Endodermal cell (in vitro differentiated cells): ENCODE data around the gene ECHS1. TPM values are rescaled to one million over a fixed set of nuclear protein-coding genes. Genes with fewer than 3 reads are reported as not detected.

Experiments used
- DNase-seq: peaks from one replicate; pipeline ENCODE4 v3.0.0-alpha.2; 2017
- H3K27ac ChIP-seq: 2 replicates; pipeline ENCODE4 v1.5.1; 2013; ENCODE audit warnings: mild to moderate bottlenecking, low read depth, low read length, moderate library complexity
- H3K27me3 ChIP-seq: 2 replicates; pipeline ENCODE4 v1.6.1; 2013; ENCODE audit warnings: mild to moderate bottlenecking, low read length, moderate library complexity; ENCODE audit not compliant: insufficient read depth, control insufficient read depth, poor library complexity, severe bottlenecking
- H3K36me3 ChIP-seq: 2 replicates; pipeline ENCODE4 v1.7.0; 2013; ENCODE audit warnings: mild to moderate bottlenecking, low read length, moderate library complexity; ENCODE audit not compliant: control insufficient read depth, insufficient read depth
- H3K4me1 ChIP-seq: one replicate; pipeline ENCODE4 v1.7.0; 2013; ENCODE audit warnings: low read length; ENCODE audit not compliant: control insufficient read depth, insufficient read depth
- H3K4me3 ChIP-seq: 2 replicates; pipeline ENCODE4 v1.5.1; 2013; ENCODE audit warnings: mild to moderate bottlenecking, low read length, moderate library complexity
- H3K9ac ChIP-seq: 2 replicates; pipeline ENCODE4 v1.6.1; 2013; ENCODE audit warnings: mild to moderate bottlenecking, low read length, moderate library complexity; ENCODE audit not compliant: poor library complexity, severe bottlenecking; ENCODE audit errors: extremely low read depth
- H3K9me3 ChIP-seq: 2 replicates; pipeline ENCODE4 v1.6.1; 2013; ENCODE audit warnings: mild to moderate bottlenecking, low read length, moderate library complexity; ENCODE audit not compliant: control insufficient read depth
- H3K27ac Mint-ChIP-seq: 2 replicates; pipeline ENCODE4 v1.8.0; 2020; ENCODE audit warnings: mixed read lengths
- H3K27me3 Mint-ChIP-seq: 2 replicates; pipeline ENCODE4 v1.8.0; 2021; ENCODE audit warnings: mild to moderate bottlenecking, mixed read lengths; ENCODE audit not compliant: insufficient read depth
- H3K36me3 Mint-ChIP-seq: 2 replicates; pipeline ENCODE4 v1.8.0; 2020; ENCODE audit warnings: low read depth, mixed read lengths
- H3K4me1 Mint-ChIP-seq: 2 replicates; pipeline ENCODE4 v1.8.0; 2020; ENCODE audit warnings: mixed read lengths
- H3K4me3 Mint-ChIP-seq: 2 replicates; pipeline ENCODE4 v1.8.0; 2020; ENCODE audit warnings: mild to moderate bottlenecking, moderate library complexity, mixed read lengths
- H3K9me3 Mint-ChIP-seq: 2 replicates; pipeline ENCODE4 v1.8.0; 2020; ENCODE audit warnings: mild to moderate bottlenecking, mixed read lengths
- WGBS, 2 experiments: methylation state at CpG; one replicate each; pipeline versions ENCODE4 v1.1.5 to v1.1.7; 2013; ENCODE audit warnings: missing lambda C conversion rate in 2 of 2, mixed read lengths in 1 of 2; ENCODE audit not compliant: insufficient coverage in 1 of 2, insufficient read length in 1 of 2; 5-methylcytosine and 5-hydroxymethylcytosine counted together
- total RNA-seq, 2 donors: library from RNA; stranded (reverse); fragmentation: NEBNext Ultra II Directional in 1 of 2; extraction: Animal tissue kit (Norgen Biotek cat#: 25700) in 1 of 2; gene quantifications; 2 replicates in 1 of 2; 3 replicates in 1 of 2; pipeline ENCODE4 v1.2.1, GENCODE V29; 2021
- TF ChIP-seq, protein P1 (sequence below): fragments of 200-600 bp; sonication (generic); conservative IDR thresholded peaks from 2 replicates; pipeline ENCODE4 v1.5.0; 2021; ENCODE audit warnings: antibody characterized with exemption, mild to moderate bottlenecking

Gene ECHS1
- total RNA-seq, 2 donors from 2014 or later: 92.3 to 102 TPM

DNA sequence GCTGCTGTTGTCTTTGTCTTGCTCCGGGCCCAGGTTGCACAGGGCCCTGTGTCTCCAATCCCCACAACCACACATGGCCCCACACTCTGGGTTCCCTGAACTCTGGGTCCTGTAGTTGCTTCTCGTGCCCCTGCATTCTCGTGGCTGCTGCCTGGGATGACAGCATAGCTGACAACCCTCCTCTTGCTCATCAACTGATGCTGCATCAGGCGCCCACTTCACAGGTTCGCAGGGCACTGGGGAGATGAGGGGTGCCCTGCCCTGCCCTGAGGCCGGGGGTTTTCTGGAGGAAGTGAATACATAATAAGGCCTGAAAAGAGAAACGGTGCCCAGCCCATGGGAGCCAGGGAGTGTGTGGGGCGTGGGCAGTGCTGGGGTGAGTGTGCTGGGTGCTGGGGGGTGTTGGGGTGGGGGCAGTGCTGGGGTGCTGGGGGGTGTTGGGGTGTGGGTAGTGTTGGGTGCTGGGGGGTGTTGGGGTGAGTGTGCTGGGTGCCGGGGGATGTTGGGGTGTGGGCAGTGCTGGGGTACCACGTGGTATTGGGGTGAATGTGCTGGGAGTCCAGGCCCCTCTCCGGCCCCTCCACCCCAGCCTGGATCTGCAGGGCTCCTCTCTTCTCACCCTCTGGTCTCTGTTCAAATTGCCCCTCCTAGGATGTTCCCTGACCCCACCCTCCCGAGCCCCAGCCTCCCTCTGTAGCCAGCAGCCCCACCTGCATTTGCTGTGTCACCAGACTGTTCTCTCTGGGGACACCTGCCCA lies 18.8 kb upstream of the ECHS1 start:
- no peaks in the 10 kb centered on the region for H3K27me3 Mint-ChIP-seq
- peaks cover 5% of the 10 kb centered on the region for H3K4me1 Mint-ChIP-seq
- peaks cover 13% of the 10 kb centered on the region for H3K36me3 Mint-ChIP-seq
- TF ChIP-seq, protein P1, sequence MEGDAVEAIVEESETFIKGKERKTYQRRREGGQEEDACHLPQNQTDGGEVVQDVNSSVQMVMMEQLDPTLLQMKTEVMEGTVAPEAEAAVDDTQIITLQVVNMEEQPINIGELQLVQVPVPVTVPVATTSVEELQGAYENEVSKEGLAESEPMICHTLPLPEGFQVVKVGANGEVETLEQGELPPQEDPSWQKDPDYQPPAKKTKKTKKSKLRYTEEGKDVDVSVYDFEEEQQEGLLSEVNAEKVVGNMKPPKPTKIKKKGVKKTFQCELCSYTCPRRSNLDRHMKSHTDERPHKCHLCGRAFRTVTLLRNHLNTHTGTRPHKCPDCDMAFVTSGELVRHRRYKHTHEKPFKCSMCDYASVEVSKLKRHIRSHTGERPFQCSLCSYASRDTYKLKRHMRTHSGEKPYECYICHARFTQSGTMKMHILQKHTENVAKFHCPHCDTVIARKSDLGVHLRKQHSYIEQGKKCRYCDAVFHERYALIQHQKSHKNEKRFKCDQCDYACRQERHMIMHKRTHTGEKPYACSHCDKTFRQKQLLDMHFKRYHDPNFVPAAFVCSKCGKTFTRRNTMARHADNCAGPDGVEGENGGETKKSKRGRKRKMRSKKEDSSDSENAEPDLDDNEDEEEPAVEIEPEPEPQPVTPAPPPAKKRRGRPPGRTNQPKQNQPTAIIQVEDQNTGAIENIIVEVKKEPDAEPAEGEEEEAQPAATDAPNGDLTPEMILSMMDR: no peak
- no peak overlapping the region for H3K4me3 Mint-ChIP-seq
- no peak overlapping the region for H3K27ac ChIP-seq
- H3K9me3 ChIP-seq: no peaks in the 10 kb centered on the region
- no peaks in the 10 kb centered on the region for H3K4me1 ChIP-seq
- no peak for DNase-seq
- no peaks in the 10 kb centered on the region for H3K27me3 ChIP-seq
- peaks cover 12% of the 10 kb centered on the region for H3K36me3 ChIP-seq
- no peaks in the 10 kb centered on the region for H3K9me3 Mint-ChIP-seq
- H3K27ac Mint-ChIP-seq: no peak overlapping the region
- H3K9ac ChIP-seq: no peak overlapping the region
- H3K4me3 ChIP-seq: no peak overlapping the region
- 91% methylated on average over 11 of the region's 12 CpGs; no CpG with 5 or more reads in 1 of the 2 experiments for WGBS, 2 experiments

DNA sequence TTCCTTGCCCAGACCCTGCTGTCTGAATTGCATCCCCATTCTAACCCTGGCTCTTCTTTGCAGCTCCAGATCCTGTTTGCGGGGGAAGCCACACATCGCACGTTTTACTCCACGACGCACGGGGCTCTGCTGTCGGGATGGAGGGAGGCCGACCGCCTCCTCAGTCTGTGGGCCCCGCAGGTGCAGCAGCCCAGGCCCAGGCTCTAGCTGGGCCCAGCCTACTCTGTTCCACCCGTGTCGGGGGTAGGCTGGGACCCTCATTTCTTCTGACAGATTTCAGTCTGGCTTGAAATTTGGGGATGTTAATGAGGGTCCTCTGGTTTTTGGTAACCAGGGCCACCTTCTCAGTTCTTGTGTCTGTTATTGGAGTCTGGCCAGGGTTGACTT lies 18.1 kb upstream of the ECHS1 start:
- no peaks in the 10 kb centered on the region for H3K27me3 Mint-ChIP-seq
- peaks cover 6% of the 10 kb centered on the region for H3K36me3 ChIP-seq
- H3K9ac ChIP-seq: no peak overlapping the region
- no peak for DNase-seq
- no peaks in the 10 kb centered on the region for H3K9me3 Mint-ChIP-seq
- no peaks in the 10 kb centered on the region for H3K27me3 ChIP-seq
- no peaks in the 10 kb centered on the region for H3K9me3 ChIP-seq
- H3K4me1 ChIP-seq: no peaks in the 10 kb centered on the region
- H3K4me1 Mint-ChIP-seq: peaks cover 5% of the 10 kb centered on the region
- H3K4me3 ChIP-seq: no peak overlapping the region
- no peak overlapping the region for H3K27ac Mint-ChIP-seq
- TF ChIP-seq, protein P1: no peak
- H3K27ac ChIP-seq: no peak overlapping the region
- no peak overlapping the region for H3K4me3 Mint-ChIP-seq
- WGBS, 2 experiments: 97% methylated on average over 12 of the region's 12 CpGs; no CpG with 5 or more reads in 1 of the 2 experiments
- H3K36me3 Mint-ChIP-seq: peaks cover 13% of the 10 kb centered on the region

DNA sequence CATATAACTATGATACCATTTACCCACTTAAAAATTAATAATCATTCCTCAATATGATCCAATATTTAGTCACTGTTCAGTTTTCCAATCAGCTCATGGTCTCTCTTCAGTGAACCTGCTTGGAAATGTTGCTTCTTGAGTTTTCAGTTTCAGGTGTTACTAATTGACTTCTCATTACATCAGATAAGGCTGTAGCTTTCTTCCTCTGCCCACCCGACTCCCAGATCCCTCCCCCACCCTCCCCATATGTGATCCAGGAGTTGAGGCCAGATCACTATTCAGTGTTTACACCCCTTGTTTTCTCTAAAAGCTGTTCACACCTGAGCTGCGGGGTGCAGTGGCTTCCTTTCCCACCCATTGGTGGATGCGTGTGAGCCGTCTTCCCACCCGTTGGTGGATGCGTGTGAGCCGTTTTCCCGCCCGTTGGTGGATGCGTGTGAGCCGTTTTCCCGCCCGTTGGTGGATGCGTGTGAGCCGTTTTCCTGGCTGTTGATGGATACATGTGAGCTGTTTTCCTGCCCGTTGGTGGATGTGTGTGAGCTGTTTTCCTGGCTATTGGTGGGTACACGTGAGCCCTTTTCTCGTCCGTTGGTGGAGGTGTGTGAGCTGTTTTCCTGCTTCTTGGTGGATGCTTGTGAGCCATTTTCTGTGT lies 17.6 kb upstream of the ECHS1 start:
- no peak overlapping the region for H3K9ac ChIP-seq
- peaks cover 5% of the 10 kb centered on the region for H3K4me1 Mint-ChIP-seq
- no peak for DNase-seq
- no peak overlapping the region for H3K4me3 ChIP-seq
- TF ChIP-seq, protein P1: no peak
- WGBS, 2 experiments: 92 to 98% methylated on average over 10 to 19 of the region's 19 CpGs
- H3K9me3 Mint-ChIP-seq: no peaks in the 10 kb centered on the region
- H3K36me3 Mint-ChIP-seq: peaks cover 12% of the 10 kb centered on the region
- no peaks in the 10 kb centered on the region for H3K27me3 ChIP-seq
- no peak overlapping the region for H3K27ac ChIP-seq
- H3K9me3 ChIP-seq: no peaks in the 10 kb centered on the region
- no peaks in the 10 kb centered on the region for H3K27me3 Mint-ChIP-seq
- H3K4me1 ChIP-seq: no peaks in the 10 kb centered on the region
- H3K36me3 ChIP-seq: peaks cover 1% of the 10 kb centered on the region
- H3K27ac Mint-ChIP-seq: no peak overlapping the region
- H3K4me3 Mint-ChIP-seq: no peak overlapping the region
